ENCODE data around the gene TTC7B. TPM values are rescaled to one million over a fixed set of nuclear protein-coding genes. Genes with fewer than 3 reads are reported as not detected.

TTC7B gene
- total RNA-seq, 1 experiment from 2014 or later, result 9.6 TPM

GRCh38 chr14:90791486-90791885 lies 24.7 kb downstream of the TTC7B start:
- intact Hi-C loops (cut with micrococcal nuclease; ENCODE audit: unreplicated experiment), result no loop called here
- Mint-ChIP-seq H3K4me3 (ENCODE audit: low read depth, unreplicated experiment) (no peak overlapping the region), H3K27ac (ENCODE audit: unreplicated experiment) (no peak overlapping the region), H3K9me3 (ENCODE audit: low read depth, unreplicated experiment) (no peaks in the 10 kb centered on the region), H3K36me3 (ENCODE audit: insufficient read depth, unreplicated experiment) (no peaks in the 10 kb centered on the region), H3K4me1 (ENCODE audit: low read depth, unreplicated experiment) (no peaks in the 10 kb centered on the region), H3K27me3 (ENCODE audit: unreplicated experiment) (no peaks in the 10 kb centered on the region)
- TF ChIP-seq CTCF (IDR thresholded peaks at IDR 0.05; ENCODE audit: unreplicated experiment), result no peak
- CTCF ChIA-PET, result no interaction called here
- BruUV-seq (replicated peaks), result no TSS peak
- no peak for DNase-seq

- no peaks in the 10 kb centered on the region for H3K36me3 Mint-ChIP-seq (ENCODE audit: insufficient read depth, unreplicated experiment)
- H3K4me3 Mint-ChIP-seq (ENCODE audit: low read depth, unreplicated experiment), result no peak overlapping the region
- no peaks in the 10 kb centered on the region for H3K27me3 Mint-ChIP-seq (ENCODE audit: unreplicated experiment)
- no peaks in the 10 kb centered on the region for H3K4me1 Mint-ChIP-seq (ENCODE audit: low read depth, unreplicated experiment)
- CTCF ChIA-PET, result no interaction called here
- BruUV-seq (replicated peaks), result no TSS peak
- no peak for TF ChIP-seq CTCF (IDR thresholded peaks at IDR 0.05; ENCODE audit: unreplicated experiment)
- DNase-seq, result no peak
- intact Hi-C loops (cut with micrococcal nuclease; ENCODE audit: unreplicated experiment), result no loop called here
- H3K9me3 Mint-ChIP-seq (ENCODE audit: low read depth, unreplicated experiment), result no peaks in the 10 kb centered on the region
- no peak overlapping the region for H3K27ac Mint-ChIP-seq (ENCODE audit: unreplicated experiment)
Measured at GRCh38 chr14:90788031-90788430, 28.2 kb downstream of the TTC7B start.

- no peak overlapping the region for H3K4me3 Mint-ChIP-seq (ENCODE audit: low read depth, unreplicated experiment)
- no TSS peak for BruUV-seq (replicated peaks)
- TF ChIP-seq CTCF (IDR thresholded peaks at IDR 0.05; ENCODE audit: unreplicated experiment), result no peak
- no peaks in the 10 kb centered on the region for H3K27me3 Mint-ChIP-seq (ENCODE audit: unreplicated experiment)
- intact Hi-C loops (cut with micrococcal nuclease; ENCODE audit: unreplicated experiment), result no loop called here
- DNase-seq, result no peak
- CTCF ChIA-PET, result interaction anchor here (1.4 kb wide), 1 partner anchor 10 kb away, joined by 3 read pairs; no protein-coding TSS in a partner anchor
- no peaks in the 10 kb centered on the region for H3K9me3 Mint-ChIP-seq (ENCODE audit: low read depth, unreplicated experiment)
- H3K27ac Mint-ChIP-seq (ENCODE audit: unreplicated experiment), result no peak overlapping the region
- no peaks in the 10 kb centered on the region for H3K36me3 Mint-ChIP-seq (ENCODE audit: insufficient read depth, unreplicated experiment)
- no peaks in the 10 kb centered on the region for H3K4me1 Mint-ChIP-seq (ENCODE audit: low read depth, unreplicated experiment)
Measured at GRCh38 chr14:90785876-90786450, 30.3 kb downstream of the TTC7B start.

GRCh38 chr14:90785471-90785870 lies 30.8 kb downstream of the TTC7B start:
- DNase-seq, result no peak
- Mint-ChIP-seq H3K27me3 (ENCODE audit: unreplicated experiment) (no peaks in the 10 kb centered on the region), H3K27ac (ENCODE audit: unreplicated experiment) (no peak overlapping the region), H3K4me3 (ENCODE audit: low read depth, unreplicated experiment) (no peak overlapping the region), H3K9me3 (ENCODE audit: low read depth, unreplicated experiment) (no peaks in the 10 kb centered on the region), H3K36me3 (ENCODE audit: insufficient read depth, unreplicated experiment) (no peaks in the 10 kb centered on the region), H3K4me1 (ENCODE audit: low read depth, unreplicated experiment) (no peaks in the 10 kb centered on the region)
- no peak for TF ChIP-seq CTCF (IDR thresholded peaks at IDR 0.05; ENCODE audit: unreplicated experiment)
- CTCF ChIA-PET, result no interaction called here
- intact Hi-C loops (cut with micrococcal nuclease; ENCODE audit: unreplicated experiment), result no loop called here
- no TSS peak for BruUV-seq (replicated peaks)

All from Calu3 (cell line).